NCI-H2196 treated with DMSO at 0.1 percent for 48 hours (cell line): ENCODE data around the gene MAST3.

ENCODE experiments used
- DNase-seq: peaks from one replicate; lab custom pipeline; 2025; ENCODE audit not compliant: unreplicated experiment; lab: John Stamatoyannopoulos, UW

The MAST3 gene

GRCh38 chr19:18176367-18177310, 79.1 kb downstream of the MAST3 start:
- no peak for DNase-seq

GRCh38 chr19:18179957-18180356, 82.4 kb downstream of the MAST3 start:
- DNase-seq, result no peak

GRCh38 chr19:18183529-18183928, 86.0 kb downstream of the MAST3 start:
- no peak for DNase-seq

- DNase-seq, result no peak
These were observed 88.0 kb downstream of the MAST3 start for GRCh38 chr19:18185538-18185937.

- no peak for DNase-seq
These were observed 92.7 kb downstream of the MAST3 start for GRCh38 chr19:18190278-18190677.

- no peak for DNase-seq
These were observed 94.1 kb downstream of the MAST3 start for GRCh38 chr19:18191640-18192062.

GRCh38 chr19:18192673-18193387, 95.3 kb downstream of the MAST3 start, which contains the start of gene MPV17L2:
MPV17L2 (plus strand) TSS chr19:18193218; CDS start chr19:18193282, 64 bp downstream.
- DNase-seq, result peak; percentile 99

GRCh38 chr19:18193388-18194180, 96.0 kb downstream of the MAST3 start:
- no peak for DNase-seq

- DNase-seq, result no peak
These were observed 96.6 kb downstream of the MAST3 start for GRCh38 chr19:18194181-18194530.

GRCh38 chr19:18194554-18195238, 97.1 kb downstream of the MAST3 start:
- peak; percentile 10 for DNase-seq

GRCh38 chr19:18196511-18196845, 98.9 kb downstream of the MAST3 start:
- no peak for DNase-seq

GRCh38 chr19:18197306-18197705, 99.7 kb downstream of the MAST3 start:
- no peak for DNase-seq

- DNase-seq, result no peak
These were observed 100.4 kb downstream of the MAST3 start for GRCh38 chr19:18197941-18198340.

GRCh38 chr19:18198374-18198773, 100.8 kb downstream of the MAST3 start:
- no peak for DNase-seq
